Esophagus muscularis mucosa (tissue), 4 donors: ENCODE measurements around the gene ITPR2.

ENCODE experiments used
- CTCF ChIP-seq, 3 experiments: fragments of 200-600 bp in 2 of 3; fragments of 450-650 bp in 1 of 3; sonication (generic) in 2 of 3; IDR thresholded peaks; one replicate each; pipeline ENCODE4 v1.5.1; 2017 to 2019; ENCODE audit warnings: antibody characterized with exemption in 3 of 3, mild to moderate bottlenecking in 2 of 3, moderate library complexity in 1 of 3
- EP300 ChIP-seq: sonication (generic); formaldehyde crosslinking; IDR thresholded peaks from one replicate; pipeline ENCODE4 v1.6.1; 2017; ENCODE audit warnings: antibody characterized with exemption
- POLR2A ChIP-seq: fragments of 450-650 bp; IDR thresholded peaks from one replicate; pipeline ENCODE4 v1.6.1; 2017; ENCODE audit warnings: antibody characterized with exemption, moderate library complexity, mild to moderate bottlenecking, low read depth
- POLR2AphosphoS5 ChIP-seq, 2 donors: sonication (generic); formaldehyde crosslinking; IDR thresholded peaks; one replicate each; pipeline ENCODE4 v1.6.1; 2017; ENCODE audit warnings: antibody characterized with exemption in 2 of 2

GRCh38 chr12:26338586-26339572 is 494.1 kb downstream of the ITPR2 start:
- TF ChIP-seq CTCF (IDR thresholded peaks at IDR 0.05) (no peak), POLR2A (no peak), EP300 (no peak), POLR2AphosphoS5 (IDR thresholded peaks at IDR 0.05) (no peak)
